Breast epithelium (tissue), 4 donors: ENCODE measurements around the gene ARHGAP27. TPM values are rescaled to one million over a fixed set of nuclear protein-coding genes. Genes with fewer than 3 reads are reported as not detected.

Experiments used
- DNase-seq, 2 donors: peaks; one replicate each; pipeline ENCODE4 v3.0.0-alpha.2; 2019; ENCODE audit warnings: low spot score in 2 of 2
- H3K27ac ChIP-seq, 2 donors: fragments of 200-600 bp; sonication (generic) in 1 of 2; one replicate each; pipeline ENCODE4 v1.5.1; 2016 to 2019; ENCODE audit warnings: mild to moderate bottlenecking in 1 of 2
- H3K27me3 ChIP-seq, 2 donors: fragments of 200-600 bp; sonication (generic) in 1 of 2; one replicate each; pipeline versions ENCODE4 v1.5.1 to v1.6.0; 2017 to 2019; ENCODE audit warnings: control low read depth in 1 of 2, mild to moderate bottlenecking in 1 of 2
- H3K36me3 ChIP-seq: fragments of 200-600 bp; one replicate; pipeline ENCODE4 v1.5.1; 2019
- H3K4me1 ChIP-seq, 2 donors: fragments of 200-600 bp; sonication (generic); one replicate each; pipeline ENCODE4 v1.5.1; 2016 to 2019; ENCODE audit warnings: control low read depth in 1 of 2
- H3K4me3 ChIP-seq, 3 donors: fragments of 200-600 bp; sonication (generic); 1 replicate in 2 of 3; 2 replicates in 1 of 3; pipeline ENCODE4 v1.5.1; 2016 to 2019; ENCODE audit warnings: mild to moderate bottlenecking in 3 of 3, moderate library complexity in 2 of 3
- H3K9me3 ChIP-seq, 2 donors: fragments of 200-600 bp; sonication (generic) in 1 of 2; one replicate each; pipeline ENCODE4 v1.5.1; 2016 to 2019; ENCODE audit warnings: control low read depth in 1 of 2
- POLR2A ChIP-seq: fragments of 450-650 bp; IDR thresholded peaks from one replicate; pipeline ENCODE4 v1.6.1; 2016; ENCODE audit warnings: antibody characterized with exemption, mild to moderate bottlenecking, moderate library complexity
- POLR2AphosphoS5 ChIP-seq, 3 donors: sonication (generic); formaldehyde crosslinking; IDR thresholded peaks; one replicate each; pipeline ENCODE4 v1.6.1; 2017; ENCODE audit warnings: antibody characterized with exemption in 3 of 3
- intact Hi-C: fragments of 100-400 bp; cut with DNase I; formaldehyde crosslinking; loops from one replicate; pipeline ENCODE4 v1.15.1; 2023; ENCODE audit warnings: low total_unique reads
- total RNA-seq, 3 donors: library from RNA; depleted of rRNA; stranded (reverse); fragments of >200 nt; gene quantifications; one replicate each; pipeline ENCODE4 v1.1.0, GENCODE V29; 2016
- TF ChIP-seq, protein P1 (sequence below), 3 donors: fragments of 450-650 bp; IDR thresholded peaks; one replicate each; pipeline ENCODE4 v1.5.1; 2016 to 2017; ENCODE audit warnings: antibody characterized with exemption in 3 of 3, mild to moderate bottlenecking in 3 of 3, moderate library complexity in 3 of 3

Gene ARHGAP27
- total RNA-seq, 3 donors from 2014 or later: 17.3 to 28.8 (median 17.6) TPM

DNA sequence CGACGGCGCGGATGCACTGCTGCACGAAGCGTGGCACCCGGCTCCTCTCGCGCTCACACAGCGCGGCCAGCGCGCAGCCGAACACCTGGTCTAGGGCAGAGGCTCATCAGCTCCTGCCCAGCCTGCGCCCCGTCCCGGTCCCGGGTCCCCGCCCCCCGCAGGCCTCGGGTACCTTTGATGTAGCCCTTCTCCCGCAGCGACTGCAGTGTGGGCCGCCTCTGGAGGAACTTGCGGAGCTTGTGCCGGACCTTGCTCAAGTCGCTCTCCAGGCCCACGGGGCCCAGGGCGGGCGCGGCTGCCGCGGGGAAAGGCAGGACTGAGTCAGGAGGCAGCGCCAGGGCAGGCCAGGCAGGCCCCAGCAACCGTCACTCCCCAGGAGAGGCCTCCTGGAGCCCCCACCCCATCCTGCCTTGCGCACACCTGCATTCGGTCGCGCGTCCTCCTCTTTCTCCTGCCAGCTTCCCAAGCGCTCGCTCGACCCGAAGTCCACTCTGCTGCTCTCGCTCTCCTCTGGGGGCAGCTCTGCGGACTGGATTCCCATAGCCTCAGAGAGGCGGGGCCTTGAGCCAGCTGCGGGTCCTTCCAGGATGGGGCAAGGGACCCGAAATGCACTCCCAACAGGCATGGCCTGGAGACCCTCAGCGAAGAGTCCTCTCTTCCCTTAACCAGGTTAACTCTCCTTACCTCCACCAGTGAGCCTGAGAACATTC, 36.0 kb downstream of the ARHGAP27 start:
- no peak for DNase-seq
- no peaks in the 10 kb centered on the region for H3K36me3 ChIP-seq
- no peak overlapping the region for H3K4me3 ChIP-seq
- H3K9me3 ChIP-seq: no peaks in the 10 kb centered on the region
- H3K27ac ChIP-seq: no peak overlapping the region
- no peaks in the 10 kb centered on the region for H3K27me3 ChIP-seq
- H3K4me1 ChIP-seq: no peaks in the 10 kb centered on the region
- no peak for TF ChIP-seq POLR2AphosphoS5 (IDR thresholded peaks at IDR 0.05)
- TF ChIP-seq, protein P1, sequence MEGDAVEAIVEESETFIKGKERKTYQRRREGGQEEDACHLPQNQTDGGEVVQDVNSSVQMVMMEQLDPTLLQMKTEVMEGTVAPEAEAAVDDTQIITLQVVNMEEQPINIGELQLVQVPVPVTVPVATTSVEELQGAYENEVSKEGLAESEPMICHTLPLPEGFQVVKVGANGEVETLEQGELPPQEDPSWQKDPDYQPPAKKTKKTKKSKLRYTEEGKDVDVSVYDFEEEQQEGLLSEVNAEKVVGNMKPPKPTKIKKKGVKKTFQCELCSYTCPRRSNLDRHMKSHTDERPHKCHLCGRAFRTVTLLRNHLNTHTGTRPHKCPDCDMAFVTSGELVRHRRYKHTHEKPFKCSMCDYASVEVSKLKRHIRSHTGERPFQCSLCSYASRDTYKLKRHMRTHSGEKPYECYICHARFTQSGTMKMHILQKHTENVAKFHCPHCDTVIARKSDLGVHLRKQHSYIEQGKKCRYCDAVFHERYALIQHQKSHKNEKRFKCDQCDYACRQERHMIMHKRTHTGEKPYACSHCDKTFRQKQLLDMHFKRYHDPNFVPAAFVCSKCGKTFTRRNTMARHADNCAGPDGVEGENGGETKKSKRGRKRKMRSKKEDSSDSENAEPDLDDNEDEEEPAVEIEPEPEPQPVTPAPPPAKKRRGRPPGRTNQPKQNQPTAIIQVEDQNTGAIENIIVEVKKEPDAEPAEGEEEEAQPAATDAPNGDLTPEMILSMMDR (IDR thresholded peaks at IDR 0.05): no peak
- TF ChIP-seq POLR2A: no peak
- intact Hi-C loops: no loop called here

DNA sequence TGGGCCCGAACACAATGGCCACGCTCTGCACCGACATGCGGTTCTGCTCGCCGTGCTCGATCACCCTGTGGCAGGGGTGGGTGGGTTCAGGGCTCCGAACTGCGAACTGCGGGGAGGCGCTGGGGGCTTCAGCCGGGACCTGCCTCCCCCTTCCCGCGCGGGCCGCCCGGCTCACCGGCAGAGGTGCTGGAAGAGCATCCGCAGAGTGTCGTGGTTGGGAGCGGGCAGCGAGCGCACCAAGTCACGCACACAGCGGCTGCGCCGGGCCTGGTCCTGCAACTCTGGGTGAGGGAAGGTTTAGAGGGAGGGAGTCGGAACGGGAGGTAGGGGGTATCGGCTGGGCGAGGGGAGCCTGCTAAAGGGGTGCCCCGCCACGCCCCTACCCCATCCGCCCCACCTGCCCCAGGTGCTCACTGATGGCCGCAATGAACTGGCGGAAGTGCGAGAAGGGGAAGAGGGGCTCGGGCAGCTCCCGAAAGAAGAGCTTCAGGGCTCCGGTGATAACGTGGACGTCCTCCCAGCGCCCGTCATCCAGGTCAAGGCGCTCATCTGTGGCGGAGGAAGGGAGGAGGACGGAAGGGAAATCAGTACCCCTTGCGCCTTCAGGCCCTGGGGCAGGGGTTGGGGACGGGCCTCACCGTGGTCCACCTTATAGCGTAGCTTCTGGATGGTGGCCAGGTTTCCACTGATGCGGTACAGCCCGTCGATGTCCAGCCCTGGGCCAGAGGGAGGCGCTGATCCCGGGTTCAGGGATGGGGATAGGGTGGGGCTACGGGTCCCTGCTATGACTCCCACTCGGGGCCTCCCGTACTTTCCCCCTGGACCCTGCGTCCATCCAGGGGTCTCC, 36.9 kb downstream of the ARHGAP27 start:
- H3K27me3 ChIP-seq: no peaks in the 10 kb centered on the region
- no peak for DNase-seq
- no peaks in the 10 kb centered on the region for H3K9me3 ChIP-seq
- no peaks in the 10 kb centered on the region for H3K36me3 ChIP-seq
- TF ChIP-seq POLR2AphosphoS5 (IDR thresholded peaks at IDR 0.05): no peak
- TF ChIP-seq, protein P1 (IDR thresholded peaks at IDR 0.05): no peak
- TF ChIP-seq POLR2A: no peak
- no peaks in the 10 kb centered on the region for H3K4me1 ChIP-seq
- no peak overlapping the region for H3K27ac ChIP-seq
- intact Hi-C loops: no loop called here
- peak overlapping the region in 2 of 3 donors; percentile 34 to 53 for H3K4me3 ChIP-seq

DNA sequence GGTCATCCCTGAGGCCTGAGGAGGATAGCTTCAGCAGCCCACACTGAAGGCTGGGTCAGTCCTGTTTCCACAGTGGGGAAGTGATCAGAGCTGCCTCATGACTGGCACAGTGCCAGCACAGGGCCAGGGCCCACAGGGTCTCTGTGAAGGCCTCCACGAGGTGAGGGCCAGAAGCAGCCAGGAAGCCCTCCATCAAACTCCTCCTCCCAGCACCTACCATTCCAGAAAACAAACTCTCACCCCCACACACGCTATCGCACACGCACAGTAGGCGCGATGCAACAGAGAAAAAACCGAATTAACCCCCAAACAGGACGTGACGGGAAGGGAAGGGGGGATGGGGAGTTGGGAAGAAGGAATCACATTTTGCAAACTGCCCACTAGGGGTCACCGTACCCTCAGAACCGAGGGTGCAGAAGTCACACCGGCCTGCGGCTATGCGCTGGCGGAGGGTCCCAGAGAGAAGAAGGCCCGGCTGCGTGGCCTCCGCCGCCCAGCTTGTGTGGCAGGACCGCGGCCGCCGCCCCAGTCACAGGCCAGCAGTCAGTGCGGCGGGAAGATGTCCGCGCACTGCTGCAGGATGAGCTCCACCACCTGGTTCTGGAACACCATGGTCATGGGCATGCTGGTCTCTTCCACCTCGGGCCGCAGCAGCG, 37.6 kb downstream of the ARHGAP27 start:
- no peaks in the 10 kb centered on the region for H3K27me3 ChIP-seq
- TF ChIP-seq POLR2A: no peak
- TF ChIP-seq, protein P1 (IDR thresholded peaks at IDR 0.05): peak; percentile 49 to 79 (median 73)
- TF ChIP-seq POLR2AphosphoS5 (IDR thresholded peaks at IDR 0.05): no peak
- intact Hi-C loops: no loop called here
- peak overlapping the region in 2 of 3 donors; percentile 34 to 53 for H3K4me3 ChIP-seq
- no peak for DNase-seq
- H3K27ac ChIP-seq: no peak overlapping the region
- no peaks in the 10 kb centered on the region for H3K4me1 ChIP-seq
- no peaks in the 10 kb centered on the region for H3K36me3 ChIP-seq
- no peaks in the 10 kb centered on the region for H3K9me3 ChIP-seq

DNA sequence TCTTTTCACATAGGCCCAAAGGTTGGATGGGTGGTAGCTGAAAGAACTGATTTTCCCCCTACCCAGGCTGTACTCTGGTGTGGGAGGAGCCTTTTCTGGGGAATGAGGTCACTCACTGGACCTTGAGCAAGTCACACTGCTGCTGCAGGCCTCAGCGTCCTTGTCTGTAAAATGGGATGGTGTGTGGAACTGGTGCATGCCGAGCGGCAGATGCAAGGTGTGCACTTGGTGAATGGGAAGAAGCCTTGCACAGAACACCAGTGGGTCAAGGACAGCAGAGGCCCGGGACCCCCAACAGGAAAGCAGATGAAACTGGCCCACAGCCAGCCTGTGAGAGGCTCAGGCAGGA, 38.1 kb downstream of the ARHGAP27 start:
- H3K27me3 ChIP-seq: no peaks in the 10 kb centered on the region
- no peaks in the 10 kb centered on the region for H3K4me1 ChIP-seq
- H3K4me3 ChIP-seq: no peak overlapping the region
- H3K27ac ChIP-seq: no peak overlapping the region
- DNase-seq: no peak
- H3K36me3 ChIP-seq: no peaks in the 10 kb centered on the region
- no peaks in the 10 kb centered on the region for H3K9me3 ChIP-seq
- intact Hi-C loops: no loop called here
- TF ChIP-seq, protein P1 (IDR thresholded peaks at IDR 0.05): no peak
- TF ChIP-seq POLR2AphosphoS5 (IDR thresholded peaks at IDR 0.05): no peak
- TF ChIP-seq POLR2A: no peak
